GM18498 (cell line): ENCODE data around the gene HPX.

Experiments used
- ATAC-seq: cut with Tn5 transposase; IDR thresholded peaks from one replicate; pipeline ENCODE4 v1.9.1; 2021; ENCODE audit warnings: mild to moderate bottlenecking, moderate library complexity; ENCODE audit not compliant: unreplicated experiment

The HPX gene

GRCh38 chr11:6468712-6469495, 28.1 kb upstream of the HPX start:
- peak; percentile 38 for ATAC-seq

DNA sequence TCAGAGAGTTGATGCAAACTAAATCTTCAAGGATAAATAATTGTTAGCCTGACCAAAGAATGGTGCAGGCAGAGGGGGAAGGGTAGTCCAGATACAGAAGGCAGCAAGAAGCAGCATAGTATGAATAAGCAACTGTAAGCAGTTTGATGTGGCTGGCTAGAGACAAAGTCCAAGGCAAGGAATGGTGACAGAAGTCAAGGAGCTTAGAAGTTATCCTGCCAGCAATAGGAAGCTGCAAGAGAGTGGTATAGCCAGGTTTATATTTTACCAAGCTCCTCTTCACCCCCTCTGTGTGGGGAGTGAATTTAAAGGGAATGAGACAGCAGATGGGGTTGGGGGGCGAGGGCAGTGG, 18.3 kb upstream of the HPX start:
- ATAC-seq, result no peak

DNA sequence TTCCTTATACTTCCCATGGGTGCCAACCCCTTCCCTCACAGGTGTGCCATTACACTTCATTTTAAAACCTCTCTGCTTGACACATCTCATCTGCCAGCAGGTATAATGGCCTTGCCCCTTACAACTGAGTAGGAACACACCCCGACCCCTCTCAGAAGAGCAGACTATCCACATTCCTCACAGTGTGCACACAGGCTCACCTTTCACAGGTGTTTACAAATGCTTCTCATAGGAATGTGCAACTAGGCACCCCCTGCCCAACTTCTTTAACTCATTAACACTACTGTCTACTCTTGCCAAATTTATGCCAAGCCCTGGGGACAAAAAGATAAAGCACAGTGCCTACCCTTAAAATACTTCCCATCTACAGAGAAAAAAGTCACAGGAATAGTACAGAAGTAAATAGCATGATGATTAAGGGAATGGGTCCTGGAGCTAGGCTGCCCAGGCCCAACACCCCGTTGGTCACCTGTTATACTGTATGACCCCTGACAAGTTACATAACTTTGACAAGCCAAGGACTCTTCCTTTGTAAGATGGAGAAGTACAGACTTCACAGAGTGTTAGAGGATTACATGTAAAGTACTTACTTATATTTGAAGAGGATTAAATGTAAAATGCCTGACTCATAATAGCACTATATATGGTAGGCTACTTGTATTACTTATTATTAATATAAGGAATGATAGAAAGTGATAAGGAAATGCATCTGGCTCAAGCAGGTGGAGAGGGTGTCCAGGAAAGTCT, 17.7 kb upstream of the HPX start:
- no peak for ATAC-seq

DNA sequence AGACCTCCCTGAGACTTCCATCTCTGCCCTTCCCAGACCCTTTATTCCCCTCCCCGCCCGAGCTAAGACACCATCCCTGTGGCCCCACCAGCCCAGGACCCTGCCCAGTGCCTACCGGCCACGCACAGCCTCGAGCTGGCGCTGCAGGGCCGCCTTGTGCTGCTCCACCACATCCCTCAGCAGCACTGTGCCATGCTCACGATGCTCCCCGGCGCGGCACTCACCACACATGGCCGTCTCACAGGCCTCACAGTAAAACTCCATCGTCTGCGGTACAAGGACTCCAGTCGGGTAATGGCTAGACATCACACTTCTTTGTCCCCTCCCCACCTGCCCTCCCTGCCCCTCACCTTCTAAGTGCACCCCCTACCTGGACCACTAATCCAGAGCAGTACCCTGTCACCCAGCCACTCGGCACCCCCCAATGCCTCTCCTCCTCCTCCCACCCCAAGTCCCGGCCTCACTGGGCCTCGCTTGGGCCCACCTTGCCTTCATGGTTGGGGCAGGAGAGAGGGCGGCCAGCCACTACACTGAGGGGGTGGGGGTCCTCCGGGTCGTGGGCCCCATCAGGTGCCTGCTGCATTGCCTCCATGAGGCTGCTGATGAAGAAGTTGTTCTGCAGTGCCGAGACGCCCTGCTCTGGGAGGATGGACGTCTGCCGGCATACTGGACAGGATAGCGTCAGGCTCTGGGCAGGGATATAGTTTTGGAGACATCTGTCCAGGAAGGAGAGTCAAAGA, 17.0 kb upstream of the HPX start:
- ATAC-seq, result no peak

- no peak for ATAC-seq
Measured at GRCh38 chr11:6456361-6457073, 15.7 kb upstream of the HPX start.

- ATAC-seq, result no peak
Measured at GRCh38 chr11:6455070-6455469, 14.3 kb upstream of the HPX start.

DNA sequence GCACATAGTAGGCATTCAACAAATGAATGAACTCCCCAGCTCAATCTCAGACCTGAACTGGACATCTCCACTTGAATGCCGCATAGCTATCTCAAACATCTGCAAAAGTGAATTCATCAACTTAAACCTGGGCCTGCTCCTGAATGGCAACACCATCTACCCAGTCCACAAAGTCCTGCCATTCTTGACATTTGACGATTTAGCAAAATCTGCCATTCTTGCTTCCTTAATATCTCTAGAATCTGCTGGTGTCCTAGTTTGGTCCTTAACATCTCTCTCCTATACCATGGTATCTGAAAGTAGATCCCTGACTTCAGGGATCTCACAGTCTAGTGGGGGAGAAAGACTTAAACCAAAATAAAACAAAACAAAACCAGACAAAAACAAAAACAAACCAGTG, 12.4 kb upstream of the HPX start:
- no peak for ATAC-seq

- no peak for ATAC-seq
Measured at GRCh38 chr11:6452219-6452618, 11.4 kb upstream of the HPX start.

DNA sequence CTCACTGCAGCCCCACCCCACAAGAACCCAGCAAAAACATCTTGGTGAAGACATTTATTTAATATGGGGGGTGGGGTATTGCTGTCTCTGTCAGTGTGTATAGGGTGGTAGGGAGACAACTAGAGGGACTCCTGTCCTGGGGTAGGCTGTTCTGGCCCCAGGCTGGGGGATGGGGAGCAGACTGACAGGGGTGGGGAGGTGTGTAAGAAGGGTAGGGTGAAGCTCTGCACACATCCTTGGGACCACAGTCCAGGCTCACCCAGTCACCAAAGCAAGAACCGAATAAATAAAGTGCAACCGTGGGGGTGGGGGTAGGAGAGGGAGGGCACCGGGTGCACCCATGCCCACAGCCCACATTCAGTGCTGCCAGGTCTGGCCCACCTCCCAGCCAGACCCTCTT, 7.8 kb upstream of the HPX start:
- no peak for ATAC-seq

DNA sequence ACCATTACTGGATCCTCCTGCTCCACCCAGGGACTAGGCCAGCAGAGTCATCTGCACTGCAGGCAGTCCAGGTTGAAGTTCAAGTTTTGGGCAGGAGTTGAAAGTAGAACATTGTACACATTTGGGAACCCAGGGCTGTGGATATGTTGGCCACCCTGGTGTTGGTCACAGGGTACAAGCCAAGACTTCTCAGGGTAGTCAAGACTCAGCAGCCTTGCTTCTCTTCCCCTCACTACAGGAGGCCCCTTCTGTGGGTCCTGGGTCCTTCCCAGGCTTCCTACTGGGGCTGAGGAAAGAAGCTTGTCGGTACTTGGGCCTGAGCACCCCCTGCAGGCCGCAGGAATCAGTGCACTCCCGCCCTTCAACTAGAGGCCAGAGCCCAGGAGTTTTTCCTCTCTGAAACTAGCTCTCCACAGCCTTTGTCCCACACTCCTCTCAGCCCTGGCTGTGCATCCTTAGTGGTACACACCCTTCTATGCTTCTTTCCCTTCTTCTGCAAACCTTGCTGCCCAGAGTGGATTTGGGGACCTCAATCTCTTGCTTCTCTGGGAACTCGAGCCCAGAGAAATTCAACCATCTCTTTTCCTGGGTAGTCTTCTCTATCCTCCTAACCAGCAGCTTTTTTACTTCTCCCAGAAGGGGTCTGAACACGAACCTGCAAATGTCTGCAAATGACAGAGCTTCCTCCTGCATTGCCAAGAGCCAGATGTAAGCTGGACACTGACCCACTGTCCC, 2.6 kb upstream of the HPX start:
- ATAC-seq, result peak; percentile 76

DNA sequence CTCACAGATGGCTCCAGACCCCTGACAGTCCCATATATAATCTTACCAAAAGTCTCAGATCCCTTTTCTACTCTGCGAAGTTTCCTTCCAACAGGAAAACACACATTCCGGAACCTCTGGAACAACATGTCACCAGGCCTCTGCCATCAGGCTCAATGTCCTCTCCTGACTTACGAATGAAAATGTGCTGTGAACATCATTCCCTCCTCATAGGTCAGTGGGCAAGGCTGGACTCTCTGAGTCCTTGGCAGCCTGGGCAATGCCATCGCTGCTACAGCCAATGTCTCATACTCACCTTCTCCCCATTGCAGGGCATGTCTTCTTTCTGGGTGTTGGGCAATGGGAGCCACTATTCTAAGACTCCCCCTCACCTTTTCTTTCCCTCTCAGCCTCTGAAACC, 1.7 kb upstream of the HPX start:
- ATAC-seq, result no peak

- no peak for ATAC-seq
Measured at GRCh38 chr11:6438979-6439571, 1.7 kb downstream of the HPX start.

DNA sequence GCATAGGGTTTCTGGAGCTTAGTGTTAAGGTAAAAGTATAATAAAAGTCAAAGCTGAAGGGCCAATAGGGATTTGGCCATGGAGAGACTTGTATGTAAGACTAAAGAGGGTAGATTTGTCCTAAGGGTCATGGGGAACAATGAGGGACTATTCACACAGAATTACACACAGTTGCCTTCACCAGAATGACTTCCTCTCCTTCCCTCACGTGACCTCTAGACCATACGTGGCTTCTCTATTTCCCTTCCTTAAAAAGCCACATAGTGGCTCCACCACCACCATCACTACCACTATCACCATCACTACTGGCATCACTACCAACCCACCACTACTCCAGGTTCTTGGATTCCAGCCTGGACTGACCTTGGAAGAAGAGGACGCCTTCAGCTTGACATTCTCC, 2.8 kb downstream of the HPX start:
- no peak for ATAC-seq

- no peak for ATAC-seq
Measured at GRCh38 chr11:6437423-6437822, 3.4 kb downstream of the HPX start.

- ATAC-seq, result peak; percentile 39
Measured at GRCh38 chr11:6433998-6434660, 6.7 kb downstream of the HPX start.

GRCh38 chr11:6431861-6432260, 8.9 kb downstream of the HPX start:
- ATAC-seq, result no peak

DNA sequence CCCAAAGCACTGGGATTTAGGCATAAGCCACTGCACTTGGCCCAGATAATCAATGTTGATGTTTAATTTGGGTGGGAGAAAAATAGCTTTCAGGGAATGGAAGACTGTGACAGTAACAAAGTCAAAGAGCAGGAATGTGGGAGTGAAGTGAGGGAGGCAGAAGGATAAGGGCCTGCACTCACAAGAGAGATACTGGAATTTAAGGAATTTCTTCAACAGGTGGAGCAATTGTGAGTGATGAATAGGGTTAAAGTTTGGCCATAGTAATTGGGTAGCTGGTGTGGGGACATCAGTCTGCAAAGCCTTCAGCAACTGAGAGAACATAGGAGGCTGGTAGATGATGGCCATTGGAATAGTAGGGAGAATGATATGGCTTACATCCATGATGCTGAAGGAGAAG, 13.3 kb downstream of the HPX start:
- ATAC-seq, result no peak

DNA sequence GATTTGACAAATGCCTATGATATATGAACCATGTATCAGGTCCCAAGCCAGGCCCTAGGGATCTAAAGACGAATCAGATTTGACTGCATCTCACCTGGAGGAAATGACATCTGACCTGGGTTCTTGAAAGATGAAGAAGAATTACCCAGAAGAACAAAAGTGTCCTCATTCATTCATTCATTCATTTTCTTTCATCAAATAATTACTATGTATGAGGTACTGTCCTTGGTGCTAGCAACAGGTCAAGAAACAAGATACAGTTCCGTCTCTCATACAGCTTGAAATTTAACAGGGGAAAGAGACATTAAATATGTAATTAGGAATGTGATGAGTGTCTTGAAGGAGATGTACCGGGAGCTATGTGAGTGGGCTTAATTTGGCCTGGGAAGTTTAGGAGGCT, 20.1 kb downstream of the HPX start:
- no peak for ATAC-seq

GRCh38 chr11:6419009-6419631, 21.7 kb downstream of the HPX start, which contains the start of gene APBB1:
TSS of gene APBB1 (minus strand) at chr11:6419094. CDS start at chr11:6411347, 7,747 bp downstream.
- peak; percentile 47 for ATAC-seq
